ENCODE results near the gene ZCWPW2.
A peak's percentile ranks its signal among the peaks of the same experiment; 100 is the strongest.

Gene ZCWPW2, protein sequence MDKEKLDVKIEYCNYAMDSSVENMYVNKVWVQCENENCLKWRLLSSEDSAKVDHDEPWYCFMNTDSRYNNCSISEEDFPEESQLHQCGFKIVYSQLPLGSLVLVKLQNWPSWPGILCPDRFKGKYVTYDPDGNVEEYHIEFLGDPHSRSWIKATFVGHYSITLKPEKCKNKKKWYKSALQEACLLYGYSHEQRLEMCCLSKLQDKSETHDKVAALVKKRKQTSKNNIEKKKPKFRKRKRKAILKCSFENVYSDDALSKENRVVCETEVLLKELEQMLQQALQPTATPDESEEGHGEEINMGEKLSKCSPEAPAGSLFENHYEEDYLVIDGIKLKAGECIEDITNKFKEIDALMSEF

DNA sequence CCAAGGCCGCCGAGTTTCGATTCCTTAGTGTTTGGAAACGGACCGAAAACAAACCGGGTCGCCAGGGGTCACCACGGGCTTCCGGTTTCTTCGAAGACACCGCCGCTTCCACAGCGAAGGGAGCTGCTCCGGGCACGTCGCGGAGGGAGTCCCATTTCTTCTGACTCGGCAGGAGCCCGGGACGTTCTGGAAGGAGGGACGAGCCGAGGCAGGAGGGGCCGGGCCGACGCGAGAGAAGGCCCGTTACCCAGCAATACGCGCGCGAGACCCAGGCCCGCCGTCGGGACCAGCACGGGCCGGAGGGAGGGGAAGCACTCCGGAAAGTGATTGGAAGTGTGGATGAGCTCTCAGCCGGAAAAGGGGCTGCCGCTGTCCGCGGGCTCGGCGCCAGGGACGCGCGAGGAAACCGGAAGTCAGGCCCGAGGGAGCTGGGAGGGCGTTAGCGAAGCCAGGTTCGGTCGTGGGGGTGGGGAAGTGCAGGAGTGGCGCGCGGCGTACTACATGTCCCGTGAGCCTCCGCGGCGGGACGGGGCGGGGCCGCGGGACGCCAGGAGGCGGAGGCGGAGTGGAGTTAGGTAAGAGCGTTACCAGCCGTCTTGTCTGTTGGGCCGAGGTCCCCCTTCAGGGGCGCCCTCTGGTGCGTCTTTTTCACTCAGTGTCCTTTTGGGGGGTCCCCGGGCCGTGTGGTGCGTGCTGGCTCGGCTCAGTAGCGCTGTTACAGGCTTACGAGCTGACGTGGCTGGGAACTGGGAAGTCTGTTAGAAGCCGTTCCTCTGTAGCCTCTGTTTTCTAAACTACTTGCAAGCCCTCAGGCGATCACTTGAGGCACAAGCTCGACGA lies at the start of gene ZCWPW2, which contains the start of gene AZI2:
TSS of gene ZCWPW2 (plus strand) at position 93 of the 840 bp plus-strand sequence. CDS start 64,348 bp downstream, outside the sequence.
TSS of gene AZI2 (minus strand) at position 196 of the 840 bp plus-strand sequence. CDS start 8,207 bp downstream, outside the sequence.
- H3K27me3 ChIP-seq (ENCODE audit: control insufficient read depth in 1 of 2, insufficient read depth in 2 of 2, low read length in 2 of 2), result no peaks in the 10 kb centered on the region
- peak within 1 kb of the TSS; percentile 82 to 93 for H3K9ac ChIP-seq (ENCODE audit: low read depth in 1 of 2, low read length in 2 of 2)
- H3K27ac ChIP-seq (ENCODE audit: low read depth, low read length), result peak within 1 kb of the TSS; percentile 98
- no peaks in the 10 kb centered on the region for H3K36me3 ChIP-seq (ENCODE audit: control insufficient read depth in 1 of 2, insufficient read depth in 2 of 2, low read length in 2 of 2)
- peaks cover 3 to 19% of the 10 kb centered on the region in 2 donors for H3K9me3 ChIP-seq (ENCODE audit: control insufficient read depth in 1 of 2, low read length in 2 of 2)
- peak within 1 kb of the TSS; percentile 79 to 94 for H3K4me3 ChIP-seq (ENCODE audit: low read depth in 1 of 2, low read length in 2 of 2)
- peaks cover 15 to 27% of the 10 kb centered on the region in 2 donors for H3K4me1 ChIP-seq (ENCODE audit: control insufficient read depth in 1 of 2, insufficient read depth in 2 of 2, low read length in 2 of 2)

DNA sequence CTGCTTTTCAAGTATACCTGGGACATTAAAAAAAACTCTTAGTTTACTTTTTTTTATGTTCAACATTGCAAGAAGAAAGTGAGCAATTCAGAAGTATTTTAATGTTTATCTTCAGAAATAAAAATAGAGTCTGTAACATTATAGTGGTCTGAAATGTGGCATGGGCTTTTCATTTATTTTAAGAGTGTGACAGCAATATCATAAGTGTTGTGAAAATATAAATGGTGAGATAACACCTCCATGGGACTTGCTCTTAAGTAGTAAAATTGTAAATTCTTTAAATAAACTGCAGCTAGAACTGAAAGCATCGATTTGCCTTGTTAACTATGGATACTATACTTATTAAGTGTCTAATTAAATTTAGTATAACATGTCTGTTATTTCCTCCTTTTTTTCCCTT lies 48.8 kb upstream of the ZCWPW2 start:
- Histone ChIP-seq H3K27ac (ENCODE audit: low read depth, low read length) (no peak overlapping the region), H3K36me3 (ENCODE audit: control insufficient read depth in 1 of 2, insufficient read depth in 2 of 2, low read length in 2 of 2) (no peaks in the 10 kb centered on the region), H3K4me1 (ENCODE audit: control insufficient read depth in 1 of 2, insufficient read depth in 2 of 2, low read length in 2 of 2) (peaks cover 0 to 4% of the 10 kb centered on the region in 2 donors), H3K27me3 (ENCODE audit: control insufficient read depth in 1 of 2, insufficient read depth in 2 of 2, low read length in 2 of 2) (no peaks in the 10 kb centered on the region), H3K4me3 (ENCODE audit: low read depth in 1 of 2, low read length in 2 of 2) (no peak overlapping the region), H3K9me3 (ENCODE audit: control insufficient read depth in 1 of 2, low read length in 2 of 2) (no peaks in the 10 kb centered on the region), H3K9ac (ENCODE audit: low read depth in 1 of 2, low read length in 2 of 2) (no peak overlapping the region)

DNA sequence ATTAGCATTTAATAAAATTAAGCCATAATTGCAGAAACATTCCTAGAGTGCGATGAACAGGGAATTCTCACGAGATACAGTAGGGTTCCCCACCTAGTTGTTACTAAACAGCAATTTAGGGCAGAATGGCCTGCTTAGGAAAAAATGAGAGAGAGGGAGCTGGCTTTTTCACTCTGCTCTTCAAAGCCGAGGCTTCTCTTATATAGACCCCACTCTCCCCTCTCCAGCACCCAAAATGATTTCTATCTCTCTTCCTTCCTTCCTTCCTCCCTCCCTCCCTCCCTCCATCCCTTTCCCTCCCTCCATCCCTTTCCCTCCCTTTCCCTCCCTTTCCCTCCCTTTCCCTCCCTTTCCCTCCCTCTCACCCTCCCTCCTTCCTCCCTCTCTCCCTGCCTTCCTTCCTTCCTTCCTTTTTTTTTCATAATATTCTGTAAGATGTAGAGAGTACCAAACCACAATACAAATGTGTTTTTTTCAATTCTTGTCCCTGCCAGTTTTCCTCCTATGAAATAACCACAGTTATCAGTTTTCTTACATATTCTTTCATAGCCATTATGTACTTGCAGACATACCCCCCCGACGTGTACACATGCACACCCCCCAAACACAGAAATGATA lies 48.1 kb upstream of the ZCWPW2 start:
- Histone ChIP-seq H3K9me3 (ENCODE audit: control insufficient read depth in 1 of 2, low read length in 2 of 2) (no peaks in the 10 kb centered on the region), H3K27me3 (ENCODE audit: control insufficient read depth in 1 of 2, insufficient read depth in 2 of 2, low read length in 2 of 2) (no peaks in the 10 kb centered on the region), H3K4me3 (ENCODE audit: low read depth in 1 of 2, low read length in 2 of 2) (no peak overlapping the region), H3K9ac (ENCODE audit: low read depth in 1 of 2, low read length in 2 of 2) (no peak overlapping the region), H3K4me1 (ENCODE audit: control insufficient read depth in 1 of 2, insufficient read depth in 2 of 2, low read length in 2 of 2) (peaks cover 0 to 4% of the 10 kb centered on the region in 2 donors), H3K27ac (ENCODE audit: low read depth, low read length) (no peak overlapping the region), H3K36me3 (ENCODE audit: control insufficient read depth in 1 of 2, insufficient read depth in 2 of 2, low read length in 2 of 2) (no peaks in the 10 kb centered on the region)

DNA sequence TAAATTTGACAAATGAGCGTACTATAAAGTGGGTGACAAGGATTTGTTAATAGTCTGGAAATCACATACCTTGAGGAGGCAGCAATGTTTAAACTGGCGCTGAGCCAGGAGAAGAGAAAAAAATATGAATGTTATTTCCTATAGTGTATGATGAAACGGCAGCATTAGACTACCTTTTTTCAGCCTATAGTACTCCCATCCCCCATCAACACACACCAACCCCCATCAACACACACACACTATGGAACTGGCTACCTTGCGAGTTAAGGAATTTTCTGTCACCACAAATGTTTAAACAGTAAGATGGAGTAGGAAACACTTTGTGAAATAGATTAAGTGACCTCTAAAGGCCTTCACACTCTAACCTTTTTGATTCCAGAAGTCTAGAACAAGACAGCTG lies 46.8 kb upstream of the ZCWPW2 start:
- Histone ChIP-seq H3K9me3 (ENCODE audit: control insufficient read depth in 1 of 2, low read length in 2 of 2) (no peaks in the 10 kb centered on the region), H3K9ac (ENCODE audit: low read depth in 1 of 2, low read length in 2 of 2) (no peak overlapping the region), H3K36me3 (ENCODE audit: control insufficient read depth in 1 of 2, insufficient read depth in 2 of 2, low read length in 2 of 2) (no peaks in the 10 kb centered on the region), H3K4me3 (ENCODE audit: low read depth in 1 of 2, low read length in 2 of 2) (no peak overlapping the region), H3K4me1 (ENCODE audit: control insufficient read depth in 1 of 2, insufficient read depth in 2 of 2, low read length in 2 of 2) (no peaks in the 10 kb centered on the region), H3K27me3 (ENCODE audit: control insufficient read depth in 1 of 2, insufficient read depth in 2 of 2, low read length in 2 of 2) (no peaks in the 10 kb centered on the region), H3K27ac (ENCODE audit: low read depth, low read length) (no peak overlapping the region)

DNA sequence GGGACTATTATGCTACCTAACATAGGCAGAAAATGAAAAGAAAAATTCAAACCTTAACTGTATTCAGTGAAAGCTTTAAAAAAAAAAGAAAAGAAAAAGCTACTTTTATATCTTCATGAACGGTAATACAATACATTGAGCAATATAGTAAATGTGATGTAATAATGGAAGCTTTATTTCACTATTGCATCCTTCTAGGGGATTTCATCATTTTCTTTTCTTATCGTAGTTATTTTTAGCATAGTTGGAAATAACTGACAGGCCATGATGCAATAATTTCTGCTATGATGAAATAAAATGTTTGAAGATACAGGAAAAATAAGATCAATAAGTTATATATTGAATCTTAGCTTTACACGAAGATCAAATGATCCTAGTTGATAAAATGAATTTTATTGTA lies 40.3 kb upstream of the ZCWPW2 start:
- Histone ChIP-seq H3K9me3 (ENCODE audit: control insufficient read depth in 1 of 2, low read length in 2 of 2) (no peaks in the 10 kb centered on the region), H3K9ac (ENCODE audit: low read depth in 1 of 2, low read length in 2 of 2) (no peak overlapping the region), H3K36me3 (ENCODE audit: control insufficient read depth in 1 of 2, insufficient read depth in 2 of 2, low read length in 2 of 2) (no peaks in the 10 kb centered on the region), H3K27ac (ENCODE audit: low read depth, low read length) (no peak overlapping the region), H3K27me3 (ENCODE audit: control insufficient read depth in 1 of 2, insufficient read depth in 2 of 2, low read length in 2 of 2) (no peaks in the 10 kb centered on the region), H3K4me1 (ENCODE audit: control insufficient read depth in 1 of 2, insufficient read depth in 2 of 2, low read length in 2 of 2) (no peaks in the 10 kb centered on the region), H3K4me3 (ENCODE audit: low read depth in 1 of 2, low read length in 2 of 2) (no peak overlapping the region)

DNA sequence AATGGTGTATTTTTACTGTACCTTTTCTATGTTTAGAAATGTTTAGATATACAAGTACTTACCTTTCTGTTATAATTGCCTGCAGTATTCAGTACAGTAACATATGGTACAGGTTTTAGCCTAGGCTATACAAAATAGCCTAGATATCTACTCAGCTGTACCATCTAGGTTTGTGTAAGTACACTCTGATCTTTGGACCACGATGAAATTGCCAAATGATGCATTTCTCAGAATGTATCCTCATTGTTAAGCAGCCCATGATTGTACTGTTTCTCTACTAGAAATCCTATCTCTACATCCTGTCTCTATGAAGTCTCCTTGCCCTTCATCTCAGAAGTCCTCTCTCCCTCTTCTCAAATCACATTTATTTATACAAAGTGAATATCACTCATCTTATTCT lies 32.8 kb upstream of the ZCWPW2 start:
- Histone ChIP-seq H3K27me3 (ENCODE audit: control insufficient read depth in 1 of 2, insufficient read depth in 2 of 2, low read length in 2 of 2) (no peaks in the 10 kb centered on the region), H3K4me1 (ENCODE audit: control insufficient read depth in 1 of 2, insufficient read depth in 2 of 2, low read length in 2 of 2) (no peaks in the 10 kb centered on the region), H3K27ac (ENCODE audit: low read depth, low read length) (no peak overlapping the region), H3K9me3 (ENCODE audit: control insufficient read depth in 1 of 2, low read length in 2 of 2) (no peaks in the 10 kb centered on the region), H3K4me3 (ENCODE audit: low read depth in 1 of 2, low read length in 2 of 2) (no peak overlapping the region), H3K9ac (ENCODE audit: low read depth in 1 of 2, low read length in 2 of 2) (no peak overlapping the region), H3K36me3 (ENCODE audit: control insufficient read depth in 1 of 2, insufficient read depth in 2 of 2, low read length in 2 of 2) (peaks cover 5 to 7% of the 10 kb centered on the region in 2 donors)

DNA sequence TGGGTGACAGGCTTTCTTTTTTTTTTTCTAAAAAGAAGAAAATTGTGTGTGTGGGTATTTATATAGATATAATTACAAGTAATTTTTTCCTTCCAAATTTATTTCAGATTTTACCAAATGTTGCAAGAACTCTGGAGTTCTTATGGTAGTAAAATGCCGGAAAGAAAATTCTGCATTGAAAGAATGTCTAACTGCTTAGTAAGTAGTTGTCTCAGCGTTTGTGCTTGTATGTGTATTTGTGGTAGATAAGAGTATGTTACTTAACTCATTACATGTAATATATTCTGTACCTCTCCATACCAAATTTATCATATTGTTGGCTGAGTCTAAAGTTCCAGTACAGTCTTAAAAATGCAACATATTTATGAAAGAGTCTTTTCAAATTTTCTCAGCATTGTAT lies 32.3 kb upstream of the ZCWPW2 start:
- no peak overlapping the region for H3K27ac ChIP-seq (ENCODE audit: low read depth, low read length)
- H3K36me3 ChIP-seq (ENCODE audit: control insufficient read depth in 1 of 2, insufficient read depth in 2 of 2, low read length in 2 of 2), result peaks cover 5 to 7% of the 10 kb centered on the region in 2 donors
- no peak overlapping the region for H3K9ac ChIP-seq (ENCODE audit: low read depth in 1 of 2, low read length in 2 of 2)
- H3K4me1 ChIP-seq (ENCODE audit: control insufficient read depth in 1 of 2, insufficient read depth in 2 of 2, low read length in 2 of 2), result no peaks in the 10 kb centered on the region
- H3K4me3 ChIP-seq (ENCODE audit: low read depth in 1 of 2, low read length in 2 of 2), result no peak overlapping the region
- H3K27me3 ChIP-seq (ENCODE audit: control insufficient read depth in 1 of 2, insufficient read depth in 2 of 2, low read length in 2 of 2), result no peaks in the 10 kb centered on the region
- H3K9me3 ChIP-seq (ENCODE audit: control insufficient read depth in 1 of 2, low read length in 2 of 2), result no peaks in the 10 kb centered on the region

DNA sequence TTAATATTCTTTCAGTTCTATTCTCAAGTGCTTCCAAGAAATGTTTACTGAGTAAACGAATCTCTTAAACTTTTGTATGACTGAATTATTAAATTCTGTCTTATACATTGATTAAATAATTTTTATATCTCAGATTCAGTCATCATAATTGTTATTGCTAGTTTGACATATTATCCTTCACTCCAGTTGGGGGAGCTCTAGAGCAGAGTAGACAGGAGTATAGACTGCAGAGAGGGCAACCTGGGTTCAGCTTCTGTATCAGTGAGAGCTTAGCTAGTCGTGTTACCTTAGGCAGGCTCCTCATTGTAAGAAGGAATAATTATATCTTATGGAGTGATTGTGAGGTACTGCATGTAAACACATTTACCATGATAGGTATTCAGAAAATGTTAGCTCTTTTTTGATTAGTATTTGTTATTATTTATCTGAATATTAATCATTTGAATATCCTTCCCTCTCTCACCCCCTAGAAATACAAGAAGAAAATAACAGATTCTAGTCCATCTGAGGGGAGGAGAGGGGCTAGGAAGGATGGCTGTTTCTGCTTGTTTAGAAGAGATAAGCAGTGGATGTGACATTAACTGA lies 31.0 kb upstream of the ZCWPW2 start:
- Histone ChIP-seq H3K36me3 (ENCODE audit: control insufficient read depth in 1 of 2, insufficient read depth in 2 of 2, low read length in 2 of 2) (peaks cover 7 to 11% of the 10 kb centered on the region in 2 donors), H3K9me3 (ENCODE audit: control insufficient read depth in 1 of 2, low read length in 2 of 2) (no peaks in the 10 kb centered on the region), H3K27me3 (ENCODE audit: control insufficient read depth in 1 of 2, insufficient read depth in 2 of 2, low read length in 2 of 2) (no peaks in the 10 kb centered on the region), H3K4me3 (ENCODE audit: low read depth in 1 of 2, low read length in 2 of 2) (no peak overlapping the region), H3K27ac (ENCODE audit: low read depth, low read length) (no peak overlapping the region), H3K9ac (ENCODE audit: low read depth in 1 of 2, low read length in 2 of 2) (no peak overlapping the region), H3K4me1 (ENCODE audit: control insufficient read depth in 1 of 2, insufficient read depth in 2 of 2, low read length in 2 of 2) (no peaks in the 10 kb centered on the region)

DNA sequence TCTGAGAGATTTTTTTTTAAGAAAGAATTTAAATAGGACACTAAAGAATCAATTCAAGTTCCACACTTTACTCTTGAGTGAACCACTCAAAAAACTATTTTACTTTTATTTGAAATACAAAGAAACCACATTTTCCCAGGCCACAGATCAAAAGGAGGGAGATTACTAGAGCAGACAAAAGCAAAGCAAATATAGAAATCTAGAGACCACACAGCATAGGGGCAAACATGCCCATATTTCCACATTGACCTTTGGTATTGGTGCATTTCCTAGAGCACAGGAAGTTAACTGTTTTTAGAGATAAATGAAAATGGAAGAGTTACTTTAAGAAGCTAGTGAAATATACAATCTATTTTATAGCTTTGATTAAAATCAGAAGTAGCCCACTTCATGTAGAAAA lies 27.5 kb upstream of the ZCWPW2 start:
- H3K4me1 ChIP-seq (ENCODE audit: control insufficient read depth in 1 of 2, insufficient read depth in 2 of 2, low read length in 2 of 2), result no peaks in the 10 kb centered on the region
- H3K36me3 ChIP-seq (ENCODE audit: control insufficient read depth in 1 of 2, insufficient read depth in 2 of 2, low read length in 2 of 2), result peaks cover 12 to 19% of the 10 kb centered on the region in 2 donors
- H3K27me3 ChIP-seq (ENCODE audit: control insufficient read depth in 1 of 2, insufficient read depth in 2 of 2, low read length in 2 of 2), result no peaks in the 10 kb centered on the region
- no peak overlapping the region for H3K9ac ChIP-seq (ENCODE audit: low read depth in 1 of 2, low read length in 2 of 2)
- no peak overlapping the region for H3K27ac ChIP-seq (ENCODE audit: low read depth, low read length)
- H3K4me3 ChIP-seq (ENCODE audit: low read depth in 1 of 2, low read length in 2 of 2), result no peak overlapping the region
- H3K9me3 ChIP-seq (ENCODE audit: control insufficient read depth in 1 of 2, low read length in 2 of 2), result no peaks in the 10 kb centered on the region
